T-helper 17 cell (primary cell): Measurements from ENCODE around the gene PCDHB12. TPM values are rescaled to one million over a fixed set of nuclear protein-coding genes. Genes with fewer than 3 reads are reported as not detected.

Experiments used
- ATAC-seq: fragments of 150-1000 bp; cut with Tn5 transposase; 2 replicates; pipeline ENCODE4 v1.10.0; 2021; ENCODE audit warnings: mild to moderate bottlenecking, moderate library complexity
- DNase-seq, 3 donors: peaks; one replicate each; pipeline versions ENCODE4 v3.0.0 to v3.0.0-alpha.2; 2020 to 2021
- H3K9me3 ChIP-seq: one replicate; pipeline ENCODE4 v1.7.0; 2013; ENCODE audit warnings: low read length, mild to moderate bottlenecking; ENCODE audit not compliant: control insufficient read depth, poor library complexity, severe bottlenecking
- H3K27ac Mint-ChIP-seq: one replicate; pipeline ENCODE4 v1.8.0; 2022; ENCODE audit warnings: mild to moderate bottlenecking, moderate library complexity, mixed read lengths
- H3K27me3 Mint-ChIP-seq: one replicate; pipeline ENCODE4 v1.8.0; 2022; ENCODE audit warnings: mixed read lengths
- H3K36me3 Mint-ChIP-seq: one replicate; pipeline ENCODE4 v1.8.0; 2022; ENCODE audit warnings: low read depth, mixed read lengths
- H3K4me1 Mint-ChIP-seq: one replicate; pipeline ENCODE4 v1.8.0; 2022; ENCODE audit warnings: mild to moderate bottlenecking, mixed read lengths
- H3K4me3 Mint-ChIP-seq: one replicate; pipeline ENCODE4 v1.8.0; 2022; ENCODE audit warnings: mild to moderate bottlenecking, moderate library complexity, mixed read lengths
- total RNA-seq, 4 donors: library from RNA in 2 of 4; stranded (reverse) in 2 of 4; gene quantifications; one replicate each; pipeline ENCODE4 v1.2.3 and lab custom pipeline; 2022 to 2026

The PCDHB12 gene
- total RNA-seq, 2 donors from 2014 or later: not detected

DNA sequence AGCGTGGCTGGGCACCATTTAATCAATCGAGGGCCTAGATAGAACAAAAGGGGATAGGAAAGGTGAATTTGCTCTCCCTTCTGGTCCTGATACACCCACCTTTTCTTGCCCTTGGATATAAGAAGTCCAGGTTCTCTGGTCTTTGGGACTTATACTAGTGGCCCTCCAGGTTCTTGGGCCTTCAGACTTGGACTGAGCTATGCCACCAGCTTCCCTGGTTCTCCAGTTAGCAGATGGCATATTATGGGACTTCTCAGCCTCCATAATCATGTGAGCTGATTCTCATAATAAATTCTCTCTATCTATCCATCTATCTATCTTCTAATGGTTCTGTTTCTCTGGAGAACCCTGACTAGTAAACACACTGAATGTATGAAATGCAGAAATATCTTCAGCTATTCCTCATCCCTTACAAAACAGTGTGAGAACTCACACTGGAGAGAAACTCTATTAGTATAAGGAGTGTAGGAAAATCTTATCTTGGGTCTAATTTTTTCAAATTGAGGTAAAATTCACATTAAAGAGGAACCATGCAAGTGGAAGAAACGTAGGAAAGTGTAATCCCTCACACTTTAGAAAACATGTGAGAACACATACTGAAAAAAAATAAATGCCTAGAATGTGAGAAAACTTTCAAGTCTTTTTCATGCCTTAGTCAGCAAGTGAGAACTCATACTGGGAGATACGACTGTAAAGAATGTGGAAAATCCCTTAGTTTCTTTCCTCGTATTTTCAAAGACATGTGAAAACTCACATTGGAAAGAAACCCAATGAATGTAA lies 52.1 kb downstream of the PCDHB12 start:
- Mint-ChIP-seq H3K4me1 (no peaks in the 10 kb centered on the region), H3K27me3 (no peaks in the 10 kb centered on the region), H3K4me3 (no peak overlapping the region), H3K36me3 (no peaks in the 10 kb centered on the region), H3K27ac (no peak overlapping the region)
- H3K9me3 ChIP-seq: peaks cover 25% of the 10 kb centered on the region
- DNase-seq: no peak
- no peak for ATAC-seq

GRCh38 chr5:141261238-141261546 lies 52.7 kb downstream of the PCDHB12 start:
- no peak overlapping the region for H3K27ac Mint-ChIP-seq
- ATAC-seq: no peak
- no peaks in the 10 kb centered on the region for H3K4me1 Mint-ChIP-seq
- DNase-seq: no peak
- peaks cover 21% of the 10 kb centered on the region for H3K9me3 ChIP-seq
- H3K4me3 Mint-ChIP-seq: no peak overlapping the region
- H3K27me3 Mint-ChIP-seq: no peaks in the 10 kb centered on the region
- no peaks in the 10 kb centered on the region for H3K36me3 Mint-ChIP-seq

Other genes starting within 250 kb of the PCDHB12 start
- not detected for gene PCDHAC2, start 242.2 kb upstream of the PCDHB12 start, total RNA-seq
- gene PCDHB1, start 157.3 kb upstream of the PCDHB12 start, total RNA-seq: not detected
- under 1 TPM; 0.13 to 0.25 TPM for gene PCDHB2, start 114.1 kb upstream of the PCDHB12 start, total RNA-seq
- gene PCDHB3, start 108.2 kb upstream of the PCDHB12 start, total RNA-seq: not detected
- gene PCDHB4, start 86.9 kb upstream of the PCDHB12 start, total RNA-seq: not detected
- gene PCDHB5, start 73.5 kb upstream of the PCDHB12 start, total RNA-seq: under 1 TPM; 0.12 to 0.34 TPM
- not detected for gene PCDHB6, start 58.7 kb upstream of the PCDHB12 start, total RNA-seq
- gene PCDHB7, start 36.1 kb upstream of the PCDHB12 start, total RNA-seq: not detected
- gene PCDHB8, start 30.9 kb upstream of the PCDHB12 start, total RNA-seq: not detected
- not detected for gene PCDHB16, start 26.3 kb upstream of the PCDHB12 start, total RNA-seq
- 1 to 10 TPM in 1 of 2 donors, not detected in 1; 1.0 TPM for gene PCDHB9, start 21.6 kb upstream of the PCDHB12 start, total RNA-seq
- not detected for gene PCDHB10, start 16.4 kb upstream of the PCDHB12 start, total RNA-seq
- gene PCDHB11, start 9.1 kb upstream of the PCDHB12 start, total RNA-seq: not detected
- not detected for gene PCDHB13, start 5.2 kb downstream of the PCDHB12 start, total RNA-seq
- not detected for gene PCDHB14, start 14.6 kb downstream of the PCDHB12 start, total RNA-seq
- under 1 TPM in 1 of 2 donors, not detected in 1; 0.10 TPM for gene PCDHB15, start 36.7 kb downstream of the PCDHB12 start, total RNA-seq
- gene SLC25A2, start 95.3 kb downstream of the PCDHB12 start, total RNA-seq: under 1 TPM; 0.65 to 0.70 TPM
- gene TAF7, start 112.1 kb downstream of the PCDHB12 start, total RNA-seq: 10 to 100 TPM; 74.4 to 90.7 TPM
- not detected for gene PCDHGA1, start 121.8 kb downstream of the PCDHB12 start, total RNA-seq
- gene PCDHGA2, start 130.0 kb downstream of the PCDHB12 start, total RNA-seq: not detected
- gene PCDHGA3, start 135.1 kb downstream of the PCDHB12 start, total RNA-seq: under 1 TPM in 1 of 2 donors, not detected in 1; 0.22 TPM
- gene PCDHGB1, start 141.4 kb downstream of the PCDHB12 start, total RNA-seq: under 1 TPM in 1 of 2 donors, not detected in 1; 0.13 TPM
- gene PCDHGA4, start 146.3 kb downstream of the PCDHB12 start, total RNA-seq: under 1 TPM in 1 of 2 donors, not detected in 1; 0.12 TPM
- gene PCDHGB2, start 151.3 kb downstream of the PCDHB12 start, total RNA-seq: under 1 TPM; 0.44 to 0.45 TPM
- gene PCDHGA5, start 155.4 kb downstream of the PCDHB12 start, total RNA-seq: under 1 TPM in 1 of 2 donors, not detected in 1; 0.16 TPM
- gene PCDHGB3, start 161.5 kb downstream of the PCDHB12 start, total RNA-seq: under 1 TPM; 0.13 to 0.32 TPM
- gene PCDHGA6, start 165.2 kb downstream of the PCDHB12 start, total RNA-seq: under 1 TPM; 0.10 to 0.40 TPM
- under 1 TPM in 1 of 2 donors, not detected in 1; 0.25 TPM for gene PCDHGA7, start 174.0 kb downstream of the PCDHB12 start, total RNA-seq
- under 1 TPM; 0.08 to 0.10 TPM for gene PCDHGB4, start 179.0 kb downstream of the PCDHB12 start, total RNA-seq
- under 1 TPM in 1 of 2 donors, not detected in 1; 0.05 TPM for gene PCDHGA8, start 183.9 kb downstream of the PCDHB12 start, total RNA-seq
- gene PCDHGB5, start 189.2 kb downstream of the PCDHB12 start, total RNA-seq: under 1 TPM; 0.26 to 0.35 TPM
- not detected for gene PCDHGA9, start 194.1 kb downstream of the PCDHB12 start, total RNA-seq
- gene PCDHGB6, start 199.3 kb downstream of the PCDHB12 start, total RNA-seq: under 1 TPM; 0.10 to 0.20 TPM
- gene PCDHGA10, start 204.3 kb downstream of the PCDHB12 start, total RNA-seq: under 1 TPM; 0.10 to 0.18 TPM
- not detected for gene PCDHGB7, start 209.0 kb downstream of the PCDHB12 start, total RNA-seq
- gene PCDHGA11, start 212.3 kb downstream of the PCDHB12 start, total RNA-seq: not detected
- not detected for gene PCDHGA12, start 221.8 kb downstream of the PCDHB12 start, total RNA-seq